Globus pallidus (tissue), 1 donor: ENCODE data around the gene SMPD2.

Source experiments
- DNase-seq: peaks from one replicate; pipeline ENCODE4 v3.0.0-alpha.2; 2015; ENCODE audit warnings: low spot score

SMPD2 gene

DNA sequence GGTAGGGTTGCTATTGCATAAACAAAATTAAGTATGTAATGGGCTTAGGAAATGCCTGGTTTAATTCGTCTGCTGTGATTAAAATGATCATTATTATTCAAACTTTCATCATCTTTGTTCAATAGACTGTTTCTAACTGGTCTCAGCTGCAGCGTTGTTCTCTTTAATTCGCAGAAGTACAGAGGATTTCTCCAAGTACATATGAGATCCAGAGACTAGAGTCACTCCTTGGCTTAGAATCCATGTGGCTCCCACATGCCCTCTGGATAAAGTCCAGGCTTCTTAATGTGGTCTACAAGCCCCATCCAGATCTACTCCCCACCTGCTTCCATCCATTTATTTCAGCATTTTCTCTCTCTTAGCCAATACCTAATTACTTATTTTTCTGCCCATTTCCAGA lies 43.6 kb downstream of the SMPD2 start:
- DNase-seq, result no peak

DNA sequence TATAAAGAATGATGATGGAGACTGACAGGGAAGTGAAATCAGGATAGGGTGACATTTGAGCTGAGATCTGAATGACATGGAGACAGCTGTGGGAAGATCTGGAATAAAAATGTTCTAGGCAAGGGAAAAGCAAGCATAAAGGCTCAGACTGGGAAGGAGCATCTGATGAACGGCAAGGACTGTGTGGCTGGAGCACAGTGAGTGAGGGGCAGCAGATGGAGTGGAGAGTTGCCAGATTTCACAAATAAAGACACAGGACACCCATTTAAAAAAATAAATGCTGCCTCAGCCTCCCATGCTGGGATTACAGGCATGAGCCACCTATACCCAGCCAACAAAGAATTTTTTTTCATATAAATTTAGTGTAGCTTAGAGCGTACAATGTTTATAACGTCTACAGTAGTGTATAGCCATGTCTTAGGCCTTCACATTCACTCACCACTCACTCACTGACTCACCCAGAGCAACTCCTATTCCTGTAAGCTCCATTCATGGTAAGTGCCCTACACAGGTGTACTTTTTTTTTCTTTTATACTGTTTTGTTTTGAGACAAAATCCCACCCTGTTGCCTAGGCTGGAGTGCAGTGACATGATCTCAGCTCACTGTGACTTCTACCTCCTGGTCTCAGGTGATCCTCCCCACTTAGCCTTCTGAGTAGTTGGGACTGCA lies 44.9 kb downstream of the SMPD2 start:
- DNase-seq, result no peak

DNA sequence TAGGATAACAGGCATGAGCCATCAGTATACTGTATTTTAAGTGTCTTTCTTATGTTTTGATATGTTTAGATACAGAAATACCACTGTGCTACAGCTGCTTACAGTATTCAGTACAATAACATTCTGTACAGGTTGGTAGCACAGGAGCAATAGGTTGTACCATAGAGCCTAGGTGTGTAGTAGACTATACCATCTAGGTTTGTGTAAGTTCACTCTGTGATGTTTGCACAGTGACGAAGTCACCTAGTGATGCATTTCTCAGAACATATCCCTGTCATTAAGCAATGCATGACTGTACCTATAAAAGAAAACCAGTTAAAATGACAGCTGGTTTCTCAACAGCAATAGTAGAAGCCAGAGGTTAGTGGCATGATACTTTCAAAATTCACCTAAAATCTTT lies 45.5 kb downstream of the SMPD2 start:
- DNase-seq, result no peak

DNA sequence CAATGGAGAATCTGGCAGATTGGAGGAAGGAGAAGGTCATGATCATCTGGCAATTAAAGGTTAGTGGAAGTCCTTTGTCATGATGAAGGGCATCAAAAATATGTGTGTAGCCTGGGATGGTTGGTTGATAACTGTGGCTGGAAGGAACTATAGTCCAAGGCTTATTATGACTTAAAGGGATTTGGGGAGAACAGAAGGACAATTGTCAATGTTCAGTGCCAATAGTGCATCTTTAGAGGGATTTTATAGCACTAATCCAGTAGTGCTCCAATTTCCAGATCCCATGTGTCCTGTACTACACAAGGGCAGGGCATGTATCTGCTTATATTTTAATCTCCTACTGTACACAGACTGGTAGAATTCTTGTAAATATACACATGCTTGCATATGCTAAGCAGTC lies 47.5 kb downstream of the SMPD2 start:
- DNase-seq, result no peak

DNA sequence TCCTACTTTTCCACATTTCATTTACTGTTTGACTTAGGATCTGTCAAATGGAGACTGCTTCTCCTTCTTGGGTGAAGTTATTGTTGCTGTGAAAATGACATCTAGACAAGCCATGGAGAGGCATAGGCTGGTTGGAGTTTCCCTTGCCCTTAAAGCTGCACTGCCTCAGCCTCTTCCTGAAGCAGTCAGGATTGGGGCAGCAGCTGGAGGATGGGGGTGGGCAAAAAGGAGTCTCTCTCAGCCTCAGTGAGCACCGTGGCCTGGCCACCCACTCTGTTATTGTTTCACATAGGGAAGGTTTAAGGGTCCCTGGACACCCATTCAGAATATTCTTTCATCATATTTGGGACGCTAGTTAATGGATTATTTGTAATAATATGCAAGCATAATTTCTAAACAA lies 50.2 kb downstream of the SMPD2 start:
- no peak for DNase-seq

DNA sequence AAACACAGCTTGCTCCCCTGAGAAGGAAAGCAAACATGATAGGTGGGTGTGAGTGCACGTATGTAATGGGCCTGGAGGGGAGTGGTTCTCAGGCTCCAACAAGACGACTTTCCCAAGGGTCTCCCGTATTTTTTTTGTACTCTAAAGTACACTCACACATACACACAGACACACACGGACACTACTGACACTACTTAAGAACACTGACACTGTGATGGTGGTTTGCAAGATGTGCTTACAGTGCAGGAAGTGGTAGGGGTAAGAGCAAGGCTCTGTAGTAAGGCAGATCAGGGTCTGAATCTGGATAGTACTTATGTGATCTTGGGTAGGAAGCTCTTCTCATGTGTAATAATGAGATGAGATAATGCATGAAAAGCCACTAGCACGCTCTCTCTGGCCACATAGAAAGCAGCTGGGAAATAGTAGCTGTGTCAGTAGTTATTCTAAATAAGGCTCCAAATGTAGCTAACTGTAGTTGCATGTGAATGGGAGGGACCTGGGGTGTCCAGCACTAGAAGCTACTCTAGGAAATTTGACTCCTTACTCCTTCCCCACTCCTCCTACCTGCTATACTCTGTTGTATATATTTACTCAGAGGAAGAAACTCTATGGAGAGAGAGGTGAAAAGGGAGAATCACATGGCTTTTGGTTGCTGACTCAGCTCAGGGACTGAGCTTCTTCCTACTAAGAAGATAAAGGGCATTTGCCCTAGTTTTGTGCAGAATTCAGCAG lies 50.8 kb downstream of the SMPD2 start:
- DNase-seq, result no peak
